GM12872 (cell line): Measurements from ENCODE around the gene HYCC2.

Source experiments
- CTCF ChIP-seq: IDR thresholded peaks from 3 replicates; pipeline ENCODE4 v1.5.1; 2011; ENCODE audit warnings: low read depth, mild to moderate bottlenecking, low read length, moderate library complexity; ENCODE audit not compliant: insufficient read depth

HYCC2 gene

GRCh38 chr2:201064797-201065329 is 6.6 kb downstream of the HYCC2 start:
- TF ChIP-seq CTCF = no peak

DNA sequence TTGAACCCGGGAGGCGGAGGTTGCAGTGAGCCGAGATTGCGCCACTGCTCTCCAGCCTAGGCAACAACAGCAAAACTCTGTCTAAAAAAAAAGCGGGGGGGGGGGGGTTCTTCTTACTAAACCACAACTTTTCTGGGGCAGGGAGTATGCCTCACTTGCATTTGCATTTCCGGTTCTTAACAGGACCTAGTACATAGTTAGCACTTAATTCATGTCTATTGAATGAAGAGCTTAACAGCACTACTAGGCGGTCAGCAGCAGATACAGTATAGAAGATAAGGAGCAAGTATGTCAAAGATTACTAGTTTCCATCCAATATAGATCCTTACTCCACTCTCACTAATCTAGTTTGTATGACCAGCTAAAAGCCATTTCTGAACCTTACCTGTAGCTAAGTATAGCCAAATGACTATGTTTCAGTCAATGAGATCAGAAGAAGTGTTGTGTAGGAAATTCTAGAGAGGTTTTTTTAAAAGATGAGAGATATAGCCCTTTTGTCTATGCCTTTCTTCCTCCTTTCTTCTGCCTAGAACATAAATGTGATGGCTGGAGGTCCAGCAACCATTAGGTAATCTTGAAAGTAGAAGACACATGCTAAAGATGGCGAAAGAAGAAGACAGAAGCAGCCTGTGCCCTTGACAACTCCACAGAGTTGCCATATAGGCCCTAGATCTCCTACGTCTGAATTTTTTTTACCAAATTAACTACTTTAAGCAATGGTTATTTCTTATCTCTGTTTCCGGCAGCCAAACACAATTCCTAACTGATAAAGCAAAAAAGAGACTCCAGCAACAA is 11.3 kb downstream of the HYCC2 start:
- no peak for TF ChIP-seq CTCF

DNA sequence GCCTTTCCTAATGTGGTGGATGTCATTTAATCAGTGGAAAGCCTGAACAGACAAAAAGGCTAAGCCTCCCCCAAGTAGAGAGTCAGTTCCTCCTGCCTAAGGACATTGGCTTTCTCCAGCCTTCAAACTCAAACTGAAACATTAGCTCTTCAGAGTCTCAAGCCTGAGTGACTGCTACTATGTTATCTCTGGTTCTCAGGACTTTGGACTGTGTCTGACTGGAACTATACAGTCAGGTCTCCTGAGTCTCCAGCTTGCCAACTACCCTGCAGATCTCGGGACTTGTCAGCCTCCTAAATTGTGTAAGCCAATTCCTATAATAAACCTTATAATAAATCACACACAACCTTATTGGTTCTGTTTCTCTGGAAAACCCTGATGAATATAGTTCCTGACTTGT is 12.6 kb downstream of the HYCC2 start:
- TF ChIP-seq CTCF = no peak

GRCh38 chr2:201057715-201058248 is 13.7 kb downstream of the HYCC2 start:
- TF ChIP-seq CTCF = no peak

DNA sequence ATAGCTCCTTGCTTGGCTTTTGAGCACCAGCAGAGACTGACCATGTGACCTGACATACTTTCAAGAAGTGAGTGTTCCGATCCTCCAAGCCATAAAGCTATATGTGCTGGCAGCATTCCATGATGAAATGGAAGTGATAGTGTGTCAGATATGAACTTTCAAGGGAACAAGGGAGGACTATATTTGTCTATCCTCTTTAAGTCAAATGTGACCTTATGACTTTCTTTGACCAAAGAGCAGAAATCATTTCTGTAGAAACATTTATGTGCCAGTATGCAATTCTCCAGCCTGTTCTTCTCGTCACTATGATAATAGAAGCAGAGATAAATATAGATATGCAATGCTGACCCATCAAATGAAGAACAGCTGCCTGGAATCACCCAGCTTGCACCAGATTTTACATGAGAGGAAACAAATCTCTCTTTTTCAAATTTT is 14.4 kb downstream of the HYCC2 start:
- no peak for TF ChIP-seq CTCF

GRCh38 chr2:201049455-201049854 is 22.0 kb downstream of the HYCC2 start:
- no peak for TF ChIP-seq CTCF

GRCh38 chr2:201046881-201047280 is 24.6 kb downstream of the HYCC2 start:
- TF ChIP-seq CTCF = no peak
